NCI-H2196 treated with DMSO at 0.1 percent for 48 hours (cell line): ENCODE data around the gene KCNQ5.
"Not testable (repeated sequence)": the region's sequence is repeated elsewhere in the genome, so short reads cannot be mapped to it uniquely, and the experiment has no call there.

Source experiments
- DNase-seq: peaks from one replicate; lab custom pipeline; 2025; ENCODE audit not compliant: unreplicated experiment; lab: John Stamatoyannopoulos, UW

The KCNQ5 gene

GRCh38 chr6:73233048-73233447 lies 611.2 kb downstream of the KCNQ5 start:
- DNase-seq, result no peak

DNA sequence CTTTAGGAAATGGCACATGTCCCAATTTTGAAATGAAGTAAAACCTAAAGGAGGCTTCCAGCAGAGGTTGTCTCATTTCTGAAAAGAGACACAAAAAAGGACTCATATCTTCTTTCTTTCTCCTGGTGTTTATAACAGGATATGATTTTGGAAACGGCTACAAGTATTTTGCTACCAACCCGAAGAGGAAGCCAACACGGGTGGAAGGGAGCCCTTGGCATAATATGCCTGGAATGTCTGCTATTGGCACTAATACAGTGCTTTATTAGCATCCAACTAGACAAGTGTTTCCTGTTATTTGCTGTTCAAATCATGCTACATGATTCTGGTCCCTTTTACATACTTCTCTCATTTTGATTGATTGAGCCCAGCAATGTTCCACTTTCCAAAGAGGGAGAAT lies 612.1 kb downstream of the KCNQ5 start:
- DNase-seq, result not testable (repeated sequence)

DNA sequence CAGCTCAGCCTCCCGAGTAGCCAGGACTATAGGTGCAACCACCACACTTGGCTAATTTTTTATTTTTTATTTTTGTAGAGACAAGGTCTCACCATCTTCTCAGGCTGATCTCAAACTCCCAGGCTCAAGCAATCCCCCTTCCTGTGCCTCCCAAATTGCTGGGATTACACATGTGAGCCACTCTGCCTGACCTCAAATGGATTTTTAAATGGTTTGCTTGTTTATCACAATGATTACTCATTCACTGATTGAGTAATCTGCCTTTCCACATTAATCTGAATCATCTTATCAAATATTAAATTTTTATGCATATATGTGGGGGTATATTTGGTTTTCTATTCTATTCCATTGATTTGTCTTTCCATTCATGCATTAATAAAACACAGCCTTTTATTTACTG lies 612.9 kb downstream of the KCNQ5 start:
- no peak for DNase-seq

- no peak for DNase-seq
Measured at GRCh38 chr6:73236144-73236750, 614.4 kb downstream of the KCNQ5 start.

- no peak for DNase-seq
Measured at GRCh38 chr6:73240730-73241129, 618.9 kb downstream of the KCNQ5 start.

DNA sequence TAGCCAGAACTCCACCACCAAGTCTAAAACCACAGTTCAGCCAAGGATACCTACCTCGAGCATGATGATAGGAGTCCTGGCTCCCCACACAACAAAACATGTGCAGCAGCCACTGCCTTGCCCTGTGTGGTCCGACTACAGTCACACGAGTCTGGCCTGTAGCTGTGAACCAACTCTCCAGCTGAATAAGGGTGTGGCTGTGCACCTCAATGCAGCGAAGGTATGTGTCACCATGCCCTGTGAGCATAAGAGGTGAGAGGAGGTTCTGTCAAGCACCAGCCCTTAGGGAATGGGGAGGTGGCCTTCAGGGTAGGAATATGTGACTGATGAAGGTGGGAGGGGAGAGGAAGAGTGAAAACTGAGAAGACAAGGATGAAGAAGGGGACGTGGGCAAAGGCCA lies 620.1 kb downstream of the KCNQ5 start:
- DNase-seq, result no peak
